SHP77 (cell line): ENCODE measurements around the gene INSIG1.

Experiments
- DNase-seq, 2 experiments: peaks; one replicate each; lab custom pipeline; 2025; lab: John Stamatoyannopoulos, UW

INSIG1 gene

GRCh38 chr7:155327590-155328320 is 30.1 kb downstream of the INSIG1 start:
- DNase-seq: no peak

GRCh38 chr7:155329225-155329624 is 31.5 kb downstream of the INSIG1 start:
- DNase-seq: no peak

- DNase-seq: no peak
Measured at GRCh38 chr7:155331396-155331795, 33.7 kb downstream of the INSIG1 start.

- DNase-seq: no peak
Measured at GRCh38 chr7:155333346-155334234, 35.9 kb downstream of the INSIG1 start.

- DNase-seq: no peak
Measured at GRCh38 chr7:155336812-155337602, 39.3 kb downstream of the INSIG1 start.

GRCh38 chr7:155337946-155338631 is 40.4 kb downstream of the INSIG1 start:
- no peak for DNase-seq

- DNase-seq: no peak
Measured at GRCh38 chr7:155338632-155339320, 41.1 kb downstream of the INSIG1 start.

GRCh38 chr7:155339474-155339873 is 41.8 kb downstream of the INSIG1 start:
- no peak for DNase-seq

- DNase-seq: no peak
Measured at GRCh38 chr7:155340071-155340531, 42.4 kb downstream of the INSIG1 start.

GRCh38 chr7:155340721-155341120 is 43.0 kb downstream of the INSIG1 start:
- DNase-seq: no peak

GRCh38 chr7:155341463-155341983 is 43.8 kb downstream of the INSIG1 start:
- no peak for DNase-seq

- no peak for DNase-seq
Measured at GRCh38 chr7:155342313-155342712, 44.6 kb downstream of the INSIG1 start.

GRCh38 chr7:155343150-155343549 is 45.5 kb downstream of the INSIG1 start:
- DNase-seq: no peak

- no peak for DNase-seq
Measured at GRCh38 chr7:155343661-155344121, 46.0 kb downstream of the INSIG1 start.

GRCh38 chr7:155344270-155344617 is 46.6 kb downstream of the INSIG1 start:
- DNase-seq: no peak

GRCh38 chr7:155344618-155345433 is 47.1 kb downstream of the INSIG1 start:
- peak; percentile 36 to 39 for DNase-seq

- no peak for DNase-seq
Measured at GRCh38 chr7:155345490-155345889, 47.8 kb downstream of the INSIG1 start.

- no peak for DNase-seq
Measured at GRCh38 chr7:155346285-155346684, 48.6 kb downstream of the INSIG1 start.

- DNase-seq: no peak
Measured at GRCh38 chr7:155348806-155349205, 51.1 kb downstream of the INSIG1 start.
